Medulla oblongata (tissue), 1 donor: ENCODE results near the gene DMBT1.
A peak's percentile ranks its signal among the peaks of the same experiment; 100 is the strongest.

Experiments
- DNase-seq: peaks from one replicate; pipeline ENCODE4 v3.0.0-alpha.2; 2015; ENCODE audit errors: extremely low spot score

Gene DMBT1

GRCh38 chr10:122669842-122670241 lies 109.3 kb downstream of the DMBT1 start:
- DNase-seq, result no peak

GRCh38 chr10:122671355-122671754 lies 110.8 kb downstream of the DMBT1 start:
- no peak for DNase-seq

- DNase-seq, result no peak
These were observed 112.1 kb downstream of the DMBT1 start for GRCh38 chr10:122672655-122673054.

GRCh38 chr10:122673269-122673668 lies 112.7 kb downstream of the DMBT1 start:
- no peak for DNase-seq

GRCh38 chr10:122673731-122674130 lies 113.2 kb downstream of the DMBT1 start:
- DNase-seq, result no peak

- DNase-seq, result no peak
These were observed 114.2 kb downstream of the DMBT1 start for GRCh38 chr10:122674781-122675180.

- DNase-seq, result no peak
These were observed 114.7 kb downstream of the DMBT1 start for GRCh38 chr10:122675278-122675677.

- no peak for DNase-seq
These were observed 117.7 kb downstream of the DMBT1 start for GRCh38 chr10:122678266-122678665.

GRCh38 chr10:122682522-122682921 lies 122.0 kb downstream of the DMBT1 start:
- no peak for DNase-seq

GRCh38 chr10:122688293-122688989 lies 127.9 kb downstream of the DMBT1 start:
- peak; percentile 55 for DNase-seq

- no peak for DNase-seq
These were observed 128.7 kb downstream of the DMBT1 start for GRCh38 chr10:122689146-122689820.

GRCh38 chr10:122692744-122693143 lies 132.2 kb downstream of the DMBT1 start:
- DNase-seq, result no peak
